Ovary (tissue), 9 donors: ENCODE results near the gene MRPL9. TPM values are rescaled to one million over a fixed set of nuclear protein-coding genes. Genes with fewer than 3 reads are reported as not detected.

Experiments used
- DNase-seq, 5 donors: peaks; one replicate each; pipeline ENCODE4 v3.0.0-alpha.2; 2019 to 2020
- H3K27ac ChIP-seq, 2 donors: fragments of 200-600 bp; one replicate each; pipeline versions ENCODE4 v1.5.1 to v1.8.0; 2019 to 2022
- H3K27me3 ChIP-seq: fragments of 200-600 bp; one replicate; pipeline ENCODE4 v1.8.0; 2022
- H3K36me3 ChIP-seq: fragments of 200-600 bp; sonication (generic); one replicate; pipeline ENCODE4 v1.5.1; 2019
- H3K4me1 ChIP-seq: one replicate; pipeline ENCODE4 v1.8.1; 2013; ENCODE audit warnings: mild to moderate bottlenecking, moderate library complexity; ENCODE audit not compliant: insufficient read depth
- H3K4me3 ChIP-seq: fragments of 200-600 bp; sonication (generic); one replicate; pipeline ENCODE4 v1.5.1; 2017
- H3K9me3 ChIP-seq, 2 donors: fragments of 200-600 bp in 1 of 2; sonication (generic) in 1 of 2; one replicate each; pipeline versions ENCODE4 v1.5.1 to v1.8.1; 2013 to 2019; ENCODE audit warnings: mild to moderate bottlenecking in 1 of 2, moderate library complexity in 1 of 2
- CTCF ChIP-seq, 3 donors: fragments of 450-650 bp in 2 of 3; fragments of 200-600 bp in 1 of 3; IDR thresholded peaks; one replicate each; pipeline versions ENCODE4 v1.5.1 to v1.8.0; 2016 to 2022; ENCODE audit warnings: antibody characterized with exemption in 3 of 3, mild to moderate bottlenecking in 1 of 3
- EP300 ChIP-seq: sonication (generic); formaldehyde crosslinking; IDR thresholded peaks from one replicate; pipeline ENCODE4 v1.6.1; 2017; ENCODE audit warnings: antibody characterized with exemption
- POLR2A ChIP-seq: fragments of 450-650 bp; IDR thresholded peaks from one replicate; pipeline ENCODE4 v1.6.1; 2017; ENCODE audit warnings: antibody characterized with exemption, mild to moderate bottlenecking, moderate library complexity
- WGBS, 3 donors: extraction: QIAGEN DNeasy Blood & Tissue Kit in 1 of 3; methylation state at CpG; one replicate each; pipeline versions ENCODE4 v1.1.5 to v1.1.7; 2013 to 2017; 5-methylcytosine and 5-hydroxymethylcytosine counted together
- intact Hi-C, 4 donors: fragments of 100-400 bp; cut with DNase I; formaldehyde crosslinking; loops; one replicate each; pipeline versions ENCODE4 v1.11.0 to v1.15.1; 2022 to 2023
- polyA plus RNA-seq, 2 donors: library from polyadenylated mRNA; stranded (reverse); fragments of 200-250 nt in 1 of 2; fragments of 350-450 nt in 1 of 2; fragmentation: Illumina TruSeq in 1 of 2; extraction: RNeasy Lipid Tissue Mini Kit (QIAGEN cat#74804) in 1 of 2; gene quantifications; one replicate each; pipeline ENCODE4 v1.2.3, GENCODE V29; 2013 to 2014
- total RNA-seq, 7 donors: library from RNA; depleted of rRNA in 2 of 7; stranded (reverse); fragments of >200 nt in 2 of 7; fragmentation: NEBNext Ultra II Directional in 3 of 7; extraction: Animal tissue kit (Norgen Biotek cat#: 25700) in 3 of 7; gene quantifications; one replicate each; pipeline versions ENCODE4 v1.1.0 to v1.2.4, GENCODE V29; 2016 to 2023
- donor health status: DM: no; HTN: no; CAD: no; lungs with moderate emphysema.
- donor health status: DM: no; HTN: no; CAD: no.
- donor health status: Bipolar disorder and iron deficiency.
- donor health status: DM: yes; HTN: yes; CAD: no.
- donor health status: DM: no; HTN: no; CAD: no.
- donor health status: DM: yes; HTN: yes; CAD: no.

The MRPL9 gene
- total and polyA plus RNA-seq, 9 donors: 40.2 to 86.8 (median 55.4) TPM

GRCh38 chr1:151715726-151716404 is 47.4 kb downstream of the MRPL9 start:
- no peak for TF ChIP-seq POLR2A
- TF ChIP-seq CTCF (IDR thresholded peaks at IDR 0.05): no peak
- TF ChIP-seq EP300: no peak
- Histone ChIP-seq H3K36me3 (no peaks in the 10 kb centered on the region), H3K4me1 (peaks cover 5% of the 10 kb centered on the region), H3K9me3 (no peaks in the 10 kb centered on the region), H3K4me3 (no peak overlapping the region), H3K27me3 (no peaks in the 10 kb centered on the region), H3K27ac (no peak overlapping the region)
- no peak for DNase-seq
- intact Hi-C loops: no loop called here
- 23 to 34% (median 29%) methylated on average over 17 of the region's 17 CpGs for WGBS, 3 donors

GRCh38 chr1:151714820-151715725 is 48.2 kb downstream of the MRPL9 start:
- Histone ChIP-seq H3K9me3 (no peaks in the 10 kb centered on the region), H3K4me3 (no peak overlapping the region), H3K27ac (no peak overlapping the region), H3K4me1 (peaks cover 3% of the 10 kb centered on the region), H3K27me3 (no peaks in the 10 kb centered on the region), H3K36me3 (no peaks in the 10 kb centered on the region)
- TF ChIP-seq CTCF (IDR thresholded peaks at IDR 0.05) (no peak), EP300 (no peak), POLR2A (no peak)
- intact Hi-C loops: no loop called here
- DNase-seq: no peak
- 48 to 50% (median 48%) methylated on average over 10 of the region's 10 CpGs for WGBS, 3 donors

- Histone ChIP-seq H3K4me1 (peaks cover 2% of the 10 kb centered on the region), H3K4me3 (no peak overlapping the region), H3K27me3 (no peaks in the 10 kb centered on the region), H3K9me3 (no peaks in the 10 kb centered on the region), H3K27ac (no peak overlapping the region), H3K36me3 (no peaks in the 10 kb centered on the region)
- DNase-seq: no peak
- WGBS, 3 donors: 76 to 94% (median 82%) methylated on average over 2 of the region's 2 CpGs
- intact Hi-C loops: no loop called here
- no peak for TF ChIP-seq EP300
- no peak for TF ChIP-seq CTCF (IDR thresholded peaks at IDR 0.05)
- no peak for TF ChIP-seq POLR2A
These were observed 49.4 kb downstream of the MRPL9 start for GRCh38 chr1:151713874-151714273.

GRCh38 chr1:151713044-151713443 is 50.3 kb downstream of the MRPL9 start:
- no peak for DNase-seq
- WGBS, 3 donors: 74 to 89% (median 88%) methylated on average over 2 of the region's 2 CpGs
- H3K4me3 ChIP-seq: no peak overlapping the region
- no peaks in the 10 kb centered on the region for H3K36me3 ChIP-seq
- TF ChIP-seq CTCF (IDR thresholded peaks at IDR 0.05) (no peak), EP300 (no peak), POLR2A (no peak)
- no peak overlapping the region for H3K27ac ChIP-seq
- H3K27me3 ChIP-seq: no peaks in the 10 kb centered on the region
- intact Hi-C loops: no loop called here
- peaks cover 2% of the 10 kb centered on the region for H3K4me1 ChIP-seq
- H3K9me3 ChIP-seq: no peaks in the 10 kb centered on the region
